HepG2 (cell line): ENCODE data around the gene MYPN. TPM values are rescaled to one million over a fixed set of nuclear protein-coding genes. Genes with fewer than 3 reads are reported as not detected.

Experiments
- MAF1 ChIP-seq: sonication (generic); formaldehyde crosslinking; IDR thresholded peaks from 2 replicates; pipeline ENCODE4 v1.5.0; 2020; ENCODE audit warnings: missing genetic modification reagents, borderline replicate concordance
- NRL ChIP-seq: sonication (generic); formaldehyde crosslinking; IDR thresholded peaks from 2 replicates; pipeline ENCODE4 v1.5.0; 2020; ENCODE audit warnings: missing genetic modification reagents, mild to moderate bottlenecking, moderate library complexity, borderline replicate concordance
- PCBP1 ChIP-seq: fragments of 200-400 bp; formaldehyde crosslinking; IDR thresholded peaks from 2 replicates; pipeline ENCODE4 v1.6.1; 2017; ENCODE audit warnings: mild to moderate bottlenecking, low read depth, low read length, borderline replicate concordance
- TARDBP ChIP-seq: sonication (generic); formaldehyde crosslinking; IDR thresholded peaks from 2 replicates; pipeline ENCODE4 v1.8.0; 2022; ENCODE audit warnings: mild to moderate bottlenecking, missing genetic modification reagents
- ZFX ChIP-seq: sonication (generic); formaldehyde crosslinking; IDR thresholded peaks from 2 replicates; pipeline ENCODE4 v1.4.0; 2020; ENCODE audit warnings: mild to moderate bottlenecking, low read depth, missing genetic modification reagents, moderate library complexity
- ZNF605 ChIP-seq: sonication (generic); formaldehyde crosslinking; IDR thresholded peaks from 2 replicates; pipeline ENCODE4 v1.8.0; 2022; ENCODE audit warnings: mild to moderate bottlenecking, missing genetic modification reagents
- ZNF816 ChIP-seq: sonication (generic); formaldehyde crosslinking; IDR thresholded peaks from 2 replicates; pipeline ENCODE4 v1.8.0; 2022; ENCODE audit warnings: missing genetic modification reagents, mild to moderate bottlenecking, borderline replicate concordance
- polyA plus RNA-seq, 8 experiments: library from polyadenylated mRNA; depleted of rRNA in 3 of 8; stranded (reverse) in 7 of 8; unstranded in 1 of 8; fragments of >200 nt; fragmentation: Illumina TruSeq in 4 of 8; extraction: Trizol in 4 of 8; gene quantifications; 2 replicates each; pipeline versions ENCODE4 v1.2.1 to v1.2.3, GENCODE V29; 2011 to 2016; ENCODE audit warnings: low read depth in 4 of 8, missing spikeins in 1 of 8, mixed read lengths in 1 of 8; ENCODE audit not compliant: insufficient read depth in 1 of 8
- total RNA-seq, 5 experiments: library from RNA; depleted of rRNA; stranded (reverse); fragments of >200 nt; fragmentation: Illumina TruSeq; extraction: Trizol; gene quantifications; 2 replicates each; pipeline ENCODE4 v1.2.3, GENCODE V29; 2016; ENCODE audit warnings: low read depth in 1 of 5
- TF ChIP-seq, protein P1 (sequence below): sonication (generic); formaldehyde crosslinking; IDR thresholded peaks from 2 replicates; pipeline ENCODE4 v1.8.0; 2022; ENCODE audit warnings: mild to moderate bottlenecking, missing genetic modification reagents; ENCODE audit not compliant: insufficient replicate concordance
- TF ChIP-seq, protein P2 (sequence below): sonication (generic); formaldehyde crosslinking; IDR thresholded peaks from 2 replicates; pipeline ENCODE4 v1.4.0; 2020; ENCODE audit warnings: missing genetic modification reagents
- TF ChIP-seq, protein P3 (sequence below): fragments of 450-650 bp; IDR thresholded peaks from 2 replicates; pipeline ENCODE4 v1.6.1; 2016
- TF ChIP-seq, protein P4 (sequence below): sonication (generic); formaldehyde crosslinking; IDR thresholded peaks from 2 replicates; pipeline ENCODE4 v1.4.0; 2020; ENCODE audit warnings: missing genetic modification reagents
- TF ChIP-seq, protein P5 (sequence below): sonication (generic); formaldehyde crosslinking; IDR thresholded peaks from 2 replicates; pipeline ENCODE4 v1.5.1; 2020; ENCODE audit warnings: mild to moderate bottlenecking, missing genetic modification reagents, borderline replicate concordance

The MYPN gene
- total and polyA plus RNA-seq, 2 of the 13 experiments (the other 11 are each of a cell fraction or from before 2014, with no cell fraction given), result not detected

DNA sequence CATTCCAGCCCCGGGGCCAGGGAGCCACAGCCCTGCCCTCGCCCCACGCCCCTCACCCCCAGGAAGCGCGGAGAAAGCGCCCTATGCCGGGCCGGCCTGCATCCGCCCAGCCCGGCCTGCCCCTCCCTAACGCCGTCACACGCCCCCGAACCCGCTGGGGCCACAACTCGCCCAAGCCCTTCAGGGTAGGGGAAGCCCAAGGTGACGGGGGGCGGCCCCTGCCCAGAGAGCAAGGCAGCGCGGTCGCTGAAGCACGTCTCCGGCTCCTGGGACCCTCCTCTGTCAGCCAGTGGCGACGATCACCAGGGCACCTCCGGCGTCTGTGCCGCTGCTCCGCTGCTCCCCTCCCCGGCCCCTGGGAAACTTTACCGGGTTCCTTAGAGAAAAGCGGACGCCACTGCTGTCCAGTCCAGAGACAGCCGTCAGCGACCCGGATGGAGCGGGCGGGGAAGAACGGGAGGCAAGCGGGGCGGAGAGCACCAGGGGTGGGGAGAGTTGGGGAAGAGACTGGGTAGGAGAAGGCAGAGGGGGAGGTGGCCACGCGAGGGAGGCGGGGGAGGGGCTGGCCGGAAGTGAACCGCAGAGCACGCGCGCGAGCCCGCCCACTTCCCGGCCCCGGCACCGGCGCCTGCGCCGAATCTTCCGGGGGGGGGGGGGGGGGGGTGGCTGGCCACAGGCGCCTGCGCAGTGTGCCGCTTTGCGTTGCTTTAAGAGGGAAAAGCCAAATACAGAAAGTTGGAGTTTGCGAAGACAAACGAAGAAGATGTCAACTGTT, 34.3 kb upstream of the MYPN start, which contains the start of gene HERC4 (continued):
- peak; percentile 88 for TF ChIP-seq ZFX (CRISPR knock-in tag)
- peak; percentile 63; the same call in 1 of the 2 replicates for TF ChIP-seq MAF1
- TF ChIP-seq, protein P1, sequence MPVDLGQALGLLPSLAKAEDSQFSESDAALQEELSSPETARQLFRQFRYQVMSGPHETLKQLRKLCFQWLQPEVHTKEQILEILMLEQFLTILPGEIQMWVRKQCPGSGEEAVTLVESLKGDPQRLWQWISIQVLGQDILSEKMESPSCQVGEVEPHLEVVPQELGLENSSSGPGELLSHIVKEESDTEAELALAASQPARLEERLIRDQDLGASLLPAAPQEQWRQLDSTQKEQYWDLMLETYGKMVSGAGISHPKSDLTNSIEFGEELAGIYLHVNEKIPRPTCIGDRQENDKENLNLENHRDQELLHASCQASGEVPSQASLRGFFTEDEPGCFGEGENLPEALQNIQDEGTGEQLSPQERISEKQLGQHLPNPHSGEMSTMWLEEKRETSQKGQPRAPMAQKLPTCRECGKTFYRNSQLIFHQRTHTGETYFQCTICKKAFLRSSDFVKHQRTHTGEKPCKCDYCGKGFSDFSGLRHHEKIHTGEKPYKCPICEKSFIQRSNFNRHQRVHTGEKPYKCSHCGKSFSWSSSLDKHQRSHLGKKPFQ (CRISPR knock-in tag), result no peak
- TF ChIP-seq ZNF816, result peak; percentile 65; the same call in 1 of the 2 replicates
- peak; percentile 30; the same call in 1 of the 2 replicates for TF ChIP-seq TARDBP (CRISPR knock-in tag)
- TF ChIP-seq, protein P2, sequence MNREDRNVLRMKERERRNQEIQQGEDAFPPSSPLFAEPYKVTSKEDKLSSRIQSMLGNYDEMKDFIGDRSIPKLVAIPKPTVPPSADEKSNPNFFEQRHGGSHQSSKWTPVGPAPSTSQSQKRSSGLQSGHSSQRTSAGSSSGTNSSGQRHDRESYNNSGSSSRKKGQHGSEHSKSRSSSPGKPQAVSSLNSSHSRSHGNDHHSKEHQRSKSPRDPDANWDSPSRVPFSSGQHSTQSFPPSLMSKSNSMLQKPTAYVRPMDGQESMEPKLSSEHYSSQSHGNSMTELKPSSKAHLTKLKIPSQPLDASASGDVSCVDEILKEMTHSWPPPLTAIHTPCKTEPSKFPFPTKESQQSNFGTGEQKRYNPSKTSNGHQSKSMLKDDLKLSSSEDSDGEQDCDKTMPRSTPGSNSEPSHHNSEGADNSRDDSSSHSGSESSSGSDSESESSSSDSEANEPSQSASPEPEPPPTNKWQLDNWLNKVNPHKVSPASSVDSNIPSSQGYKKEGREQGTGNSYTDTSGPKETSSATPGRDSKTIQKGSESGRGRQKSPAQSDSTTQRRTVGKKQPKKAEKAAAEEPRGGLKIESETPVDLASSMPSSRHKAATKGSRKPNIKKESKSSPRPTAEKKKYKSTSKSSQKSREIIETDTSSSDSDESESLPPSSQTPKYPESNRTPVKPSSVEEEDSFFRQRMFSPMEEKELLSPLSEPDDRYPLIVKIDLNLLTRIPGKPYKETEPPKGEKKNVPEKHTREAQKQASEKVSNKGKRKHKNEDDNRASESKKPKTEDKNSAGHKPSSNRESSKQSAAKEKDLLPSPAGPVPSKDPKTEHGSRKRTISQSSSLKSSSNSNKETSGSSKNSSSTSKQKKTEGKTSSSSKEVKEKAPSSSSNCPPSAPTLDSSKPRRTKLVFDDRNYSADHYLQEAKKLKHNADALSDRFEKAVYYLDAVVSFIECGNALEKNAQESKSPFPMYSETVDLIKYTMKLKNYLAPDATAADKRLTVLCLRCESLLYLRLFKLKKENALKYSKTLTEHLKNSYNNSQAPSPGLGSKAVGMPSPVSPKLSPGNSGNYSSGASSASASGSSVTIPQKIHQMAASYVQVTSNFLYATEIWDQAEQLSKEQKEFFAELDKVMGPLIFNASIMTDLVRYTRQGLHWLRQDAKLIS (CRISPR knock-in tag), result 0 out of 2 replicates have a peak, but pooled peaks have one; percentile 70
- peak; percentile 93; the same call in 1 of the 2 replicates for TF ChIP-seq ZNF605
- TF ChIP-seq, protein P3, sequence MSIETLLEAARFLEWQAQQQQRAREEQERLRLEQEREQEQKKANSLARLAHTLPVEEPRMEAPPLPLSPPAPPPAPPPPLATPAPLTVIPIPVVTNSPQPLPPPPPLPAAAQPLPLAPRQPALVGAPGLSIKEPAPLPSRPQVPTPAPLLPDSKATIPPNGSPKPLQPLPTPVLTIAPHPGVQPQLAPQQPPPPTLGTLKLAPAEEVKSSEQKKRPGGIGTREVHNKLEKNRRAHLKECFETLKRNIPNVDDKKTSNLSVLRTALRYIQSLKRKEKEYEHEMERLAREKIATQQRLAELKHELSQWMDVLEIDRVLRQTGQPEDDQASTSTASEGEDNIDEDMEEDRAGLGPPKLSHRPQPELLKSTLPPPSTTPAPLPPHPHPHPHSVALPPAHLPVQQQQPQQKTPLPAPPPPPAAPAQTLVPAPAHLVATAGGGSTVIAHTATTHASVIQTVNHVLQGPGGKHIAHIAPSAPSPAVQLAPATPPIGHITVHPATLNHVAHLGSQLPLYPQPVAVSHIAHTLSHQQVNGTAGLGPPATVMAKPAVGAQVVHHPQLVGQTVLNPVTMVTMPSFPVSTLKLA, result peak; percentile 40; the same call in 1 of the 2 replicates
- 0 out of 2 replicates have a peak, but pooled peaks have one; percentile 47 for TF ChIP-seq PCBP1
- TF ChIP-seq, protein P4, sequence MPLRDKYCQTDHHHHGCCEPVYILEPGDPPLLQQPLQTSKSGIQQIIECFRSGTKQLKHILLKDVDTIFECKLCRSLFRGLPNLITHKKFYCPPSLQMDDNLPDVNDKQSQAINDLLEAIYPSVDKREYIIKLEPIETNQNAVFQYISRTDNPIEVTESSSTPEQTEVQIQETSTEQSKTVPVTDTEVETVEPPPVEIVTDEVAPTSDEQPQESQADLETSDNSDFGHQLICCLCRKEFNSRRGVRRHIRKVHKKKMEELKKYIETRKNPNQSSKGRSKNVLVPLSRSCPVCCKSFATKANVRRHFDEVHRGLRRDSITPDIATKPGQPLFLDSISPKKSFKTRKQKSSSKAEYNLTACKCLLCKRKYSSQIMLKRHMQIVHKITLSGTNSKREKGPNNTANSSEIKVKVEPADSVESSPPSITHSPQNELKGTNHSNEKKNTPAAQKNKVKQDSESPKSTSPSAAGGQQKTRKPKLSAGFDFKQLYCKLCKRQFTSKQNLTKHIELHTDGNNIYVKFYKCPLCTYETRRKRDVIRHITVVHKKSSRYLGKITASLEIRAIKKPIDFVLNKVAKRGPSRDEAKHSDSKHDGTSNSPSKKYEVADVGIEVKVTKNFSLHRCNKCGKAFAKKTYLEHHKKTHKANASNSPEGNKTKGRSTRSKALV (CRISPR knock-in tag), result peak; percentile 33
- peak; percentile 81; the same call in 1 of the 2 replicates for TF ChIP-seq NRL (CRISPR knock-in tag)
- TF ChIP-seq, protein P5, sequence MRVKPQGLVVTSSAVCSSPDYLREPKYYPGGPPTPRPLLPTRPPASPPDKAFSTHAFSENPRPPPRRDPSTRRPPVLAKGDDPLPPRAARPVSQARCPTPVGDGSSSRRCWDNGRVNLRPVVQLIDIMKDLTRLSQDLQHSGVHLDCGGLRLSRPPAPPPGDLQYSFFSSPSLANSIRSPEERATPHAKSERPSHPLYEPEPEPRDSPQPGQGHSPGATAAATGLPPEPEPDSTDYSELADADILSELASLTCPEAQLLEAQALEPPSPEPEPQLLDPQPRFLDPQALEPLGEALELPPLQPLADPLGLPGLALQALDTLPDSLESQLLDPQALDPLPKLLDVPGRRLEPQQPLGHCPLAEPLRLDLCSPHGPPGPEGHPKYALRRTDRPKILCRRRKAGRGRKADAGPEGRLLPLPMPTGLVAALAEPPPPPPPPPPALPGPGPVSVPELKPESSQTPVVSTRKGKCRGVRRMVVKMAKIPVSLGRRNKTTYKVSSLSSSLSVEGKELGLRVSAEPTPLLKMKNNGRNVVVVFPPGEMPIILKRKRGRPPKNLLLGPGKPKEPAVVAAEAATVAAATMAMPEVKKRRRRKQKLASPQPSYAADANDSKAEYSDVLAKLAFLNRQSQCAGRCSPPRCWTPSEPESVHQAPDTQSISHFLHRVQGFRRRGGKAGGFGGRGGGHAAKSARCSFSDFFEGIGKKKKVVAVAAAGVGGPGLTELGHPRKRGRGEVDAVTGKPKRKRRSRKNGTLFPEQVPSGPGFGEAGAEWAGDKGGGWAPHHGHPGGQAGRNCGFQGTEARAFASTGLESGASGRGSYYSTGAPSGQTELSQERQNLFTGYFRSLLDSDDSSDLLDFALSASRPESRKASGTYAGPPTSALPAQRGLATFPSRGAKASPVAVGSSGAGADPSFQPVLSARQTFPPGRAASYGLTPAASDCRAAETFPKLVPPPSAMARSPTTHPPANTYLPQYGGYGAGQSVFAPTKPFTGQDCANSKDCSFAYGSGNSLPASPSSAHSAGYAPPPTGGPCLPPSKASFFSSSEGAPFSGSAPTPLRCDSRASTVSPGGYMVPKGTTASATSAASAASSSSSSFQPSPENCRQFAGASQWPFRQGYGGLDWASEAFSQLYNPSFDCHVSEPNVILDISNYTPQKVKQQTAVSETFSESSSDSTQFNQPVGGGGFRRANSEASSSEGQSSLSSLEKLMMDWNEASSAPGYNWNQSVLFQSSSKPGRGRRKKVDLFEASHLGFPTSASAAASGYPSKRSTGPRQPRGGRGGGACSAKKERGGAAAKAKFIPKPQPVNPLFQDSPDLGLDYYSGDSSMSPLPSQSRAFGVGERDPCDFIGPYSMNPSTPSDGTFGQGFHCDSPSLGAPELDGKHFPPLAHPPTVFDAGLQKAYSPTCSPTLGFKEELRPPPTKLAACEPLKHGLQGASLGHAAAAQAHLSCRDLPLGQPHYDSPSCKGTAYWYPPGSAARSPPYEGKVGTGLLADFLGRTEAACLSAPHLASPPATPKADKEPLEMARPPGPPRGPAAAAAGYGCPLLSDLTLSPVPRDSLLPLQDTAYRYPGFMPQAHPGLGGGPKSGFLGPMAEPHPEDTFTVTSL (CRISPR knock-in tag), result peak; percentile 30; the same call in 1 of the 2 replicates
